Stimulated activated CD8-positive, alpha-beta memory T cell treated with anti-CD3 and anti-CD28 coated beads, Interleukin-2, amount 100 ng/mL, for 1 hour (primary cell): ENCODE measurements around the gene PARD6B.
"Not testable (repeated sequence)": the region's sequence is repeated elsewhere in the genome, so short reads cannot be mapped to it uniquely, and the experiment has no call there.

Experiments used
- DNase-seq, 2 donors: peaks; one replicate each; pipeline ENCODE4 v3.0.0-alpha.2; 2020; ENCODE audit warnings: low read depth in 2 of 2

The PARD6B gene, protein sequence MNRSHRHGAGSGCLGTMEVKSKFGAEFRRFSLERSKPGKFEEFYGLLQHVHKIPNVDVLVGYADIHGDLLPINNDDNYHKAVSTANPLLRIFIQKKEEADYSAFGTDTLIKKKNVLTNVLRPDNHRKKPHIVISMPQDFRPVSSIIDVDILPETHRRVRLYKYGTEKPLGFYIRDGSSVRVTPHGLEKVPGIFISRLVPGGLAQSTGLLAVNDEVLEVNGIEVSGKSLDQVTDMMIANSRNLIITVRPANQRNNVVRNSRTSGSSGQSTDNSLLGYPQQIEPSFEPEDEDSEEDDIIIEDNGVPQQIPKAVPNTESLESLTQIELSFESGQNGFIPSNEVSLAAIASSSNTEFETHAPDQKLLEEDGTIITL

DNA sequence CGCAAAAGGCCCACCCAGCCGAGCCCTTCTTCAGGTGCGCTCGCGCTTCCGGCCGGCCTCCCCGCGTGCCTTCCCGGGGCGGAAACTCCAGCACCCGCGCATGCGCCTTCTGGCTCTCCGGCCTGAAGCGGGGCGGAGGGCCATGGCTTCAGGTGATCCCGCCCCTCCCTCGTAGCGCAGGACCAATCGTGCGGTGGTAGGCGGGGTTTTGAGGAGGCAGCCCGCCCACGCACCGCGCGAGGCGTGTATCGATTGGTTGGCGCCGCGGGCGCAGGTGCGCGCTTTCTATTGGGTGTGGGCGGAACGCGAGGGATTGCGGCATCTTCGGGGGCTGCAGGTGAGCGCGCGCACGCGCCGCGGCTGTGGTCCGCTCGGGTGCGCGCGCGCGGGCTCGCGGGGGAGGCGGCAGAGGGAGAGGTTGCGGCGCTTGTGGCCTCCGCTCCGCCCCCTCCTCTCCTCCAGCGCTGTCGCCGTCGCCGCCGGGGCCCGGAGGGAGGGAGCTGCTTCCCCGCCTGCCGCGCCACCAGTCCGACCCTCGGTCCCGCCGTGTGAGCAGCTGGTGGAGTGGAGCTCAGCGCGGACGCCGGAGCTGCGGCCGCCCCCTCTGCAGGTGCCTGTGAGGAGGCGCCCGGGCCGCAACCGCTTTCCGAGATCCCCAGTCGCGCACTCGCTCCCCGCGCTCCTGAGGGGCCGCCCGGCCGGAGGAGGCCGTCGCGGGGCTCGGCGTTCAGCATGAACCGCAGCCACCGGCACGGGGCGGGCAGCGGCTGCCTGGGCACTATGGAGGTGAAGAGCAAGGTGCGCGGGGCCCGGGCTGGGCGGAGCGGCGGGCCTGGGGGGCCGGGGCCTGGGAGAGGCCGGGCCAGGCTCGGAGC, at the start of gene PARD6B:
PARD6B (plus strand) TSS at position 526 of the 875 bp plus-strand sequence; CDS start at position 733, 207 bp downstream.
- DNase-seq = peak; percentile 99 to 100

- DNase-seq = no peak
Measured at GRCh38 chr20:50682065-50682464, 49.3 kb upstream of the PARD6B start.

DNA sequence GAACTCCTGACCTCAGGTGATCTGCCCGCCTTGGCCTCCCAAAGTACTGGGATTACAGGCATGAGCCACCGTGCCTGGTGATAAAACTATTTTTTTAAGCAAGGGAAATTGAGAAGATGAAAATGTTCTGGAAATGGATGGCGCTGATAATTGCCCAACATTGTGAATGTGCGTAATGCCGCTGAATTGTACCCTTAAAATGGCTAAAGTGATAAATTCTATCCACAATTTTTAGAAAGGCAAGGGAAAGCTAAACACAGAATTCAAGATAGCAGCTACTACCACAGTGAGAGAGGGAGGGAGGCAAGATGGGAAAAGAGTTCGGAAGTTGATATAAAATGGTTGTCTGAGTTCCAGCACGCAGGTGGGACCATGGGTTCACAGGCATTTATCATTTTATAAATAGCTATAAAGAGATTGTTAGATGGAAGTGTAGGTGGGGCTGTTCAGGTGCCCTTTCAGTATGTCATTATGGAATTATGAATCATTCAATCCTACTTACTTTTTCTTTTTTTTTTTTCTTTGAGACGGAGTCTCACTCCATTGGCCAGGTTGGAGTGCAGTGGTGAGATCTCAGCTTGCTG, 48.3 kb upstream of the PARD6B start:
- DNase-seq = no peak

DNA sequence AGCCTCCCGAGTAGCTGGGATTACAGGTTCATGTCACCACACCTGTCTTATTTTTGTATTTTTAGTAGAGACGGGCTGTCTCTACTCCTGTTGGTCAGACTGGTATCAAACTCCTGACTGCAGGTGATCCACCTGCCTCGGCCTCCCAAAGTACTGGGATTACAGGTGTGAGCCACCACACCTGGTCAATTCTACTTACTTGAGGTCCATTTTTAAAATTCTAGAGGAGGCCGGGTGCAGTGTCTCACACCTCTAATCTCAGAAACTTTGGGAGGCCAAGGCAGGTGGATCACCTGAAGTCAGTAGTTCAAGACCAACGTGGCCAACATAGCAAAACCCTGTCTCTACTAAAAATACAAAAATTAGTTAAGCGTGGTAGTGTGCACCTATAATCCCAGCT, 47.8 kb upstream of the PARD6B start:
- no peak for DNase-seq

DNA sequence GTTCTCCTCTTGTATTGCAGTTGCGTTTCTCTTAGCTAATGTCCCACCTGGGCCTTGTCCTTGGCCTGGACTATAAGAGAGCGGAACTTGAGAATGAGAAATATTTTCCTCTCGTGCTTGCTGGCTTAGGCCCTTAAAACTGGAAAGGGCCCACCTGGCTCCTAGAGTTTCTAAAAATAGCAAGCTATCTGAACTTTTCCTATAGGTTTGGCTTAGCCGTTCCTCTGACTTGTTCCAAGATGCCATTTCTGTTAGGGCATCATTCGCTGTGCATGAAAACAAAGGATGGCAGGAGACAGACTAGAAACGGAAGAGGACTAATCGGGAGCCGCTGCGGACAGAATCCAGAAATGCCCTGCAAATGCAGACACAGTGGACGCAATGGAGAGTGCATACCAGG, 44.6 kb upstream of the PARD6B start:
- no peak for DNase-seq

GRCh38 chr20:50688256-50688975, 43.0 kb upstream of the PARD6B start:
- DNase-seq = no peak

DNA sequence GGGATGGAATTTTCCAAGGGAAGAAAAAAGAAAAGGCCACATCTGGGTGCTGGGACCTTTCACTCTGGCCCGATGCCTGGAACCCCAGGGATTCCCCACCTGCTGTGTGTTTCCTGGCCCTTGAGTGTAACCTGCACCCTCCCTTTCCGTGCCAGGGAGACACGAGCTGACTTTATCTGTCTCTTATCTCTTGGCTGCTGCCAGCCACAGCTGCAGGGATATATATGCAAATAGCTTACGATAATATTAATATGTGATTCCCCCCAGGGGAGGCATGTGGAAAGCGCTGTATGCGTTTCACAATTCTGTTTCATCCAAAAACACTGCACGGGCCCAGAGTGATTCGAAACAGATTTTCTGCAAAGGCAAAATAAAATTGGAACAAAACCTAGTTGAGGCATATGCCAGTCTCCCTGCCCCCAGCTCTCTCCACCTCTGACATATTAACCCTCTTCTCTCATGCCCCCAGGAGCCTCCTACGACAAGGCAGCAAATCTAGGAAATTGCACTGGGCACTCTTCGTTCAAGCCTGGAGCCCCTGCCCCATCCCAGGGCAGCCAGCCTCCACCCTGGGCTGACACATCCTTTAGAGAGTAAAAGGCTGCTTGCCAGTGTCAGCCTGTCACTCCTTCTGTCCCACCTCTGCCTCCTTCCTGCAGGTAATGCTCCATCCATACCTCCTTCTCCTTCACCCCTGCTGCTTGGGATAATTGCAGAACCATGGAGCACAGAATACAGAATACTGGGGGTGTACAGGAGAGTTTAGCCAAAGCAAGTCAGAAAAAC, 41.3 kb upstream of the PARD6B start:
- no peak for DNase-seq

DNA sequence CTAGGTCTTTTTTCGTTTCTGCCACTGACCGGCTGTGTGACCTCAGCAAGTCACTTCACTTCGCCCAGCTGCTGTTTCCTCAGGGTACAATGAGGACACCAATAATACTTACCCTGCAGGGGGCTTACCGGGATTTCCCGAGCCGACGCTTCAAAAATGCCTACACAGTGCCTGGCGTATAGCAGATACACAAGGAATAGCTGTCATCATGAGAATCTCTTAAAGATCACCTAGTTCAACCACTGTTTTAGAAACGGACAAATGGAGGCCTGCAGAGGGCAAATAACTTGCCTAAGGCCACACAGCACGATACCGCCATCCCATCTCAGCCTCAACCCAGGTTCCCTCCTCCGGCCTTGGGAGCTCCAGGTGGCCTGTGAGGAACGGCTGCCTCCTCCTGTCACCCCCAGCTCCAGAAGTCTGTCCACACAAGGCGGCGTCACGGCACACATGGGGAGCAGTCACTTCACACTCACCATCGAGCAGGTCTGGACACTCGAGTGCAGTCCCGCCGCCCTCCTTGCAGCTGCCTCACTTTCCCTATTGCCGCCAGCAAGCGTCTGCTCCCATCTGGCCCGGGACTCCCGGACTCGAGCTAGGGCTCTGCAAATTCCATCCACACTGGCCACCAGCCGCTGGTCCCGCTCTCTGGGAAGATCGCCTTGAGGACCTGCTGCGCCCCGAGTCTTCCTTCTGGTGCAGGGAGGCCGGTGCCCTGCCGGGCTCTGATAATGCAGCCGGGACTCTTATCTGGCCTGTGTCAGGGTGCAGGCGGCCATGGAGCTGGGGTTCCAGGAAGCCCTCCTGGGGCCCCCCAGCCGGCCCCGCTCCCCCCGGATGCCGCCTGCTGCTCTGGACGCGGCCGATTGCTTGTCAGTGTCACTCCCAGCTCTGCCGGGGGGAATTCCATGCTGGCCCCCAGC, 40.5 kb upstream of the PARD6B start, which contains the start of gene RIPOR3:
RIPOR3 (minus strand) TSS at position 893 of the 923 bp plus-strand sequence; CDS start at position 479, 414 bp downstream.
- no peak for DNase-seq

DNA sequence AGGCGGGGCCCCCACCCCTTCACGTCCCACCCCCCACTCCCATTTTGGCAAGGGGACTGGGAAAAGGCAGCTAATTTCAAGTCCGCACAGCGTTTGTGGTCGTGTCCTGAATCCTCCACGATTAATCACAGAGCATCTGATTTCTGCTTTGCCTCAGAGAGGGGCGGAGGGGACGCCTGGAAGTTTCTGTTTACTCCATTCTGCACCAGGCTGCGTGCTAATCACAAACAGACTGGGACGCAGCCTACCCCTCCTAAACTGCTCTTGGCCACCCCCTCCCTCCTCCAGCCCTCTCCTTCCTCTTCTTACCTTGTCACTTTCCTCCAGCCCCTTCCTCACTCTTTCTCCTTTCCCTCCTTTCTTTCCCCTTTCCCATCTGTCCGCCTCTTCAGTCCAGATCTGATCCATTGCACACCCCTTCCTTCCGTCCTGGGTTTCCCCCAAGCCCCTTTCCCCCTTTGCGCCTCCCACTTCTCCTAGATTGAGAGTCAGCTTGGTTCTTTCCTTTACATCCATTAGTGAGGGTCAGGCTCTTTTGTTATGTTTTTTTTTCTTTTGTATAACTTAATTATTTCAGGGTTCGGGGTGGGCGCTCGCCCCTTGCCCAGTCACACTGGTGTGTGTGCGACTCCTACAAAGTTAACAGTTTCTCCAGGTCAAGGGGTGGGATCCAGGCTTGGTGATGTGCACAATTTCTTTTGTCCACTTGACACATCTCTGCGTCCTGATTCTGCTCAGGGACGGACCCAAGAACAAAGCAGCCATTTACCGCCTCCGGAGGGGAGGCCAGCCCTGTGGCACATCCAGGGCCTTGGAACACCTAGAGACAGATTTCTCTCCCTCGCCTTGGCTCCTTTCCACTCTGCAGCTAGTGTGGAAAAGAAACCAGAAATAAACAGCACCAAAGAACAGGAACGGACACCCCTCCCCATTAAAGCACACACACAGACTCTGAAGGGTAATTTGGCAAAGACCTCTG, 39.5 kb upstream of the PARD6B start:
- DNase-seq = no peak

GRCh38 chr20:50692552-50692933, 38.8 kb upstream of the PARD6B start:
- no peak for DNase-seq

DNA sequence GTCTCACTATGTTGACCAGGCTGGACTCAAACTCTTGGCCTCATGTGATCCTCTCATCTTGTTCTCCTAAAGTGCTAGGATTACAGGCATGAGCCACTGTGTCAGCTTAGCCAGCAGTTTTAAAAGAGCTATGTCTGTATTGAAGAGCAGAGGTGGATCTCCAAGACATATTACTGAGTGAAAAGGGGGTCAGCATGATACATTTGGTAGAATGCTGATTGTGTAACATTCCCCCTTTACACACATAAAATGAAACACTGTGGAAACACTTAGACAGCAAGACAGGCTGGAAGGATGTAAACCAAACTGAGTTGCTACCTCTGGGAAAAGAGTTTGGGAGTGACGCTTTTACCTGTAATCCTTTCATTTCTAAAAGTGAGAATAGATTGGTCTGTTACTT, 38.4 kb upstream of the PARD6B start:
- no peak for DNase-seq

DNA sequence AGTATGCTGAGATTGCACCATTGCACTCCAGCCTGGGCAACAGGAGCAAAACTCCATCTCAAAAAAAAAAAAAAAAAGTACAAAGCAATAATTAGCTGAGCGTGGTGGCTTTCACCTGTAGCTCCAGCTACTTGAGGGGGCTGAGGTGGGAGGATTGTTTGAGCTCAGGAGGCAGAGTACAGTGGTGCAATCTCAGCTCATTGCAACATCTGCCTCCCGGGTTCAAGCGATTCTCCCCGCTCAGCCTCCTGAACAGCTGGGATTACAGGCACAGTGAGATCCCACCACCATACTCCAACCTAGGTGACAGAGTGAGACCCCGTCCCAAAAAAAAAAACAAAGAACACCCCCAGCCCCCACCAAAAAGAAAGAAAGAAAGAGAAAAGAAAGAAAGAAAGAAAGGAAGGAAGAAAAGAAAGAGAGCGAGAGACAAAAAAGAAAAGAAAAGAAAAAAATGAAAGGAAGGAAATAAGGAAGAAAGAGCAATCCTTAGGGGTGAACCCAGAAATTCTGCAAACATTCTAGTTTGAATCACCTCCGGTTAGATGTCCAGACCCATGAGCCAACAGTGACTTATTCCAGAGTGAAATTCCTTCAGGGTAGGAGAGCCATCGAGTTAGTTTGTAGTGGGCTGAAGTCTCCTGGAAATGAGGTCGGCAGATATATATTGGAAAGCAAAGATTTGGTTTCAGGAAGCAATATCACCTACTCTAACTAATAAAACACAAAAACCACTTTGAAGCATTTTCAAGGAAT, 36.8 kb upstream of the PARD6B start:
- DNase-seq = no peak

GRCh38 chr20:50695135-50695872, 36.1 kb upstream of the PARD6B start:
- no peak for DNase-seq

- DNase-seq = not testable (repeated sequence)
Measured at GRCh38 chr20:50698255-50698654, 33.1 kb upstream of the PARD6B start.

GRCh38 chr20:50699688-50700087, 31.7 kb upstream of the PARD6B start:
- DNase-seq = no peak

GRCh38 chr20:50701041-50701963, 30.1 kb upstream of the PARD6B start:
- no peak for DNase-seq
